Neural progenitor cell (in vitro differentiated cells): ENCODE measurements around the gene GATA6. TPM values are rescaled to one million over a fixed set of nuclear protein-coding genes. Genes with fewer than 3 reads are reported as not detected.

Experiments used
- DNase-seq: peaks from one replicate; pipeline ENCODE4 v3.0.0-alpha.2; 2016; ENCODE audit warnings: low spot score
- H2AFZ ChIP-seq: fragments of 200-600 bp; sonication (generic); replicated peaks from 2 replicates; pipeline ENCODE4 v1.6.1; 2016; ENCODE audit warnings: antibody characterized with exemption
- H3F3A ChIP-seq: fragments of 200-600 bp; sonication (generic); 2 replicates; pipeline ENCODE4 v1.6.1; 2016; ENCODE audit warnings: antibody characterized with exemption, low read depth
- H3K27ac ChIP-seq: fragments of 200-600 bp; sonication (generic); 2 replicates; pipeline ENCODE4 v1.5.1; 2016; ENCODE audit warnings: mild to moderate bottlenecking
- H3K27me3 ChIP-seq: fragments of 200-600 bp; sonication (generic); 2 replicates; pipeline ENCODE4 v1.6.1; 2016; ENCODE audit warnings: mild to moderate bottlenecking, moderate library complexity
- H3K36me3 ChIP-seq: fragments of 200-600 bp; sonication (generic); 2 replicates; pipeline ENCODE4 v1.5.1; 2016
- H3K4me1 ChIP-seq: fragments of 200-600 bp; sonication (generic); 2 replicates; pipeline ENCODE4 v1.6.1; 2016; ENCODE audit warnings: mixed run types
- H3K4me2 ChIP-seq: fragments of 200-600 bp; sonication (generic); 2 replicates; pipeline ENCODE4 v1.6.1; 2016
- H3K4me3 ChIP-seq: fragments of 200-600 bp; sonication (generic); 2 replicates; pipeline ENCODE4 v1.5.1; 2016
- H3K79me2 ChIP-seq: fragments of 200-600 bp; sonication (generic); 2 replicates; pipeline ENCODE4 v1.6.1; 2016; ENCODE audit warnings: low read depth
- H3K9ac ChIP-seq: fragments of 200-600 bp; sonication (generic); 2 replicates; pipeline ENCODE4 v1.6.1; 2016
- H3K9me3 ChIP-seq: fragments of 200-600 bp; sonication (generic); 2 replicates; pipeline ENCODE4 v1.5.1; 2016; ENCODE audit warnings: low read depth
- H4K20me1 ChIP-seq: fragments of 200-600 bp; sonication (generic); 2 replicates; pipeline ENCODE4 v1.6.1; 2016; ENCODE audit warnings: low read depth
- H3K27ac Mint-ChIP-seq: 3 replicates; pipeline ENCODE4 v1.8.0; 2021; ENCODE audit warnings: mixed read lengths
- H3K27me3 Mint-ChIP-seq: 2 replicates; pipeline ENCODE4 v1.8.0; 2022; ENCODE audit warnings: low read depth, mild to moderate bottlenecking, inconsistent platforms, moderate library complexity, mixed read lengths; ENCODE audit not compliant: insufficient read depth
- H3K36me3 Mint-ChIP-seq: 3 replicates; pipeline ENCODE4 v1.8.0; 2021; ENCODE audit warnings: mixed read lengths
- H3K4me1 Mint-ChIP-seq: 3 replicates; pipeline ENCODE4 v1.8.0; 2021; ENCODE audit warnings: mixed read lengths
- H3K4me3 Mint-ChIP-seq: 3 replicates; pipeline ENCODE4 v1.8.0; 2021; ENCODE audit warnings: mild to moderate bottlenecking, moderate library complexity, mixed read lengths
- H3K9me3 Mint-ChIP-seq: 3 replicates; pipeline ENCODE4 v1.8.0; 2020; ENCODE audit warnings: mixed read lengths
- CTCF ChIP-seq: fragments of 200-600 bp; sonication (generic); IDR thresholded peaks from 2 replicates; pipeline ENCODE4 v1.5.1; 2017; ENCODE audit warnings: antibody characterized with exemption, mild to moderate bottlenecking
- EZH2 ChIP-seq: fragments of 200-600 bp; sonication (generic); IDR thresholded peaks from 2 replicates; pipeline ENCODE4 v1.6.1; 2017; ENCODE audit warnings: antibody characterized with exemption, mild to moderate bottlenecking, moderate library complexity
- EZH2phosphoT487 ChIP-seq: fragments of 200-600 bp; sonication (generic); IDR thresholded peaks from 2 replicates; pipeline ENCODE4 v1.6.1; 2017; ENCODE audit warnings: antibody characterized with exemption
- total RNA-seq: library from RNA; depleted of rRNA; stranded (reverse); fragments of >200 nt; gene quantifications from 2 replicates; pipeline ENCODE4 v1.2.3, GENCODE V29; 2015; ENCODE audit warnings: low replicate concordance

The GATA6 gene
- total RNA-seq, 1 donor from 2014 or later, result 0.26 TPM

DNA sequence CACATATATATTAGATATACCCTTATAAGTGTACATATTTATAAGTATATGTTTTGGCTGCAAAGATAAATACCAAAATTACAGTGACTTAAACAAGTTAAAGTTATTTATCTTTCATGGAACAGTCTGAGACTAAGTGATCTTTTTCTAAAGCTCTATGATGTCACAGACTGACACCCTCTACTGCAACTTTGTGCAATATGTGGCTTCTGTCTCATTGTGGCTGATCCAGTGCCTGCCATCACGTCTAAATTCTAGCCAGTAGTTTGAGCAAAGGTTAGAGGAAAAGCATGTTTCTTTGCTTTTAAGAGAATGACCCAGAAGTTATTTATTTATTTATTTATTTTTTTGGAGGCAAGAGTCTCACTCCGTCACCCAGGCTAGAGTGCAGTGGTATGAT lies 13.8 kb upstream of the GATA6 start:
- Histone ChIP-seq H3K9ac (no peak overlapping the region), H3F3A (no peaks in the 10 kb centered on the region), H3K9me3 (no peaks in the 10 kb centered on the region), H3K4me3 (no peak overlapping the region), H4K20me1 (no peaks in the 10 kb centered on the region), H2AFZ (no peak overlapping the region), H3K4me1 (no peaks in the 10 kb centered on the region), H3K79me2 (no peaks in the 10 kb centered on the region), H3K27me3 (peaks cover 91% of the 10 kb centered on the region), H3K4me2 (no peak overlapping the region), H3K36me3 (no peaks in the 10 kb centered on the region), H3K27ac (no peak overlapping the region)
- no peak overlapping the region for H3K4me3 Mint-ChIP-seq
- H3K4me1 Mint-ChIP-seq, result no peaks in the 10 kb centered on the region
- no peaks in the 10 kb centered on the region for H3K36me3 Mint-ChIP-seq
- no peak for TF ChIP-seq CTCF
- TF ChIP-seq EZH2phosphoT487, result no peak
- no peak for TF ChIP-seq EZH2
- no peak overlapping the region for H3K27ac Mint-ChIP-seq
- H3K9me3 Mint-ChIP-seq, result no peaks in the 10 kb centered on the region
- peaks cover 4% of the 10 kb centered on the region for H3K27me3 Mint-ChIP-seq
- no peak for DNase-seq

GRCh38 chr18:22159014-22159413 lies 10.4 kb upstream of the GATA6 start:
- Histone ChIP-seq H3K36me3 (no peaks in the 10 kb centered on the region), H4K20me1 (no peaks in the 10 kb centered on the region), H3K27ac (no peak overlapping the region), H3K9ac (no peak overlapping the region), H3K4me1 (no peaks in the 10 kb centered on the region), H3F3A (no peaks in the 10 kb centered on the region), H3K9me3 (no peaks in the 10 kb centered on the region), H3K79me2 (no peaks in the 10 kb centered on the region), H3K4me2 (no peak overlapping the region), H3K4me3 (no peak overlapping the region), H2AFZ (no peak overlapping the region), H3K27me3 (peaks cover 95% of the 10 kb centered on the region)
- DNase-seq, result no peak
- H3K4me1 Mint-ChIP-seq, result no peaks in the 10 kb centered on the region
- TF ChIP-seq CTCF (no peak), EZH2 (no peak), EZH2phosphoT487 (no peak)
- H3K36me3 Mint-ChIP-seq, result no peaks in the 10 kb centered on the region
- peaks cover 27% of the 10 kb centered on the region for H3K27me3 Mint-ChIP-seq
- no peak overlapping the region for H3K27ac Mint-ChIP-seq
- no peak overlapping the region for H3K4me3 Mint-ChIP-seq
- no peaks in the 10 kb centered on the region for H3K9me3 Mint-ChIP-seq

DNA sequence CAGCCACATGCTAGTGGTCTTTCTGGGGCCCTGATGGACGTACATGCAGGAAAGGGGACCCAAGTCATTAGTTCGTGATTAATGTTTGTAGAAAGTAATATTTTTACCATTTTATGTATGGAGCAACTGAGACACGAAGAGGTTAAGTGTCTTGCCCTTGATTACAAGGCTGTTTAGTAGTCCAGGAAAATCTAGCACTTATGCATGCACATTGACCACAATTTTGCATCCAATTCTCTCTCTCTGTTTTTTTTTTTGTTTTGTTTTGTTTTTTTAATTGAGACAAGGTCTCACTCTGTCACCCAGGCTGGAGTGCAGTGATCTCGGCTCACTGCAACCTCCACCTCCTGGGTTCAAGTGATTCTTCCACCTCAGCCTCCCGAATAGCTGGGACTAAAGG lies 8.3 kb upstream of the GATA6 start:
- no peaks in the 10 kb centered on the region for H3K9me3 ChIP-seq
- H3K27ac Mint-ChIP-seq, result no peak overlapping the region
- H4K20me1 ChIP-seq, result peaks cover 11% of the 10 kb centered on the region
- H3K27ac ChIP-seq, result no peak overlapping the region
- no peaks in the 10 kb centered on the region for H3K9me3 Mint-ChIP-seq
- no peak overlapping the region for H3K4me2 ChIP-seq
- no peaks in the 10 kb centered on the region for H3K79me2 ChIP-seq
- no peak overlapping the region for H3K4me3 Mint-ChIP-seq
- peaks cover 5% of the 10 kb centered on the region for H3K4me1 Mint-ChIP-seq
- H3K36me3 ChIP-seq, result no peaks in the 10 kb centered on the region
- no peak overlapping the region for H3K4me3 ChIP-seq
- no peak overlapping the region for H2AFZ ChIP-seq
- H3K27me3 Mint-ChIP-seq, result peaks cover 42% of the 10 kb centered on the region
- H3F3A ChIP-seq, result no peaks in the 10 kb centered on the region
- H3K9ac ChIP-seq, result no peak overlapping the region
- H3K4me1 ChIP-seq, result peaks cover 8% of the 10 kb centered on the region
- TF ChIP-seq EZH2, result no peak
- no peak for TF ChIP-seq EZH2phosphoT487
- no peak for TF ChIP-seq CTCF
- no peaks in the 10 kb centered on the region for H3K36me3 Mint-ChIP-seq
- peaks cover 98% of the 10 kb centered on the region for H3K27me3 ChIP-seq
- DNase-seq, result no peak
